Raji (cell line): ENCODE measurements around the gene RTBDN.
A peak's percentile ranks its signal among the peaks of the same experiment; 100 is the strongest.

Source experiments
- POLR2A ChIP-seq: IDR thresholded peaks from 2 replicates; pipeline ENCODE4 v1.6.1; 2011; ENCODE audit warnings: low read depth, low read length, control low read depth; ENCODE audit not compliant: insufficient read depth

The RTBDN gene

GRCh38 chr19:12838886-12839756 lies 4.7 kb upstream of the RTBDN start:
- TF ChIP-seq POLR2A: no peak

DNA sequence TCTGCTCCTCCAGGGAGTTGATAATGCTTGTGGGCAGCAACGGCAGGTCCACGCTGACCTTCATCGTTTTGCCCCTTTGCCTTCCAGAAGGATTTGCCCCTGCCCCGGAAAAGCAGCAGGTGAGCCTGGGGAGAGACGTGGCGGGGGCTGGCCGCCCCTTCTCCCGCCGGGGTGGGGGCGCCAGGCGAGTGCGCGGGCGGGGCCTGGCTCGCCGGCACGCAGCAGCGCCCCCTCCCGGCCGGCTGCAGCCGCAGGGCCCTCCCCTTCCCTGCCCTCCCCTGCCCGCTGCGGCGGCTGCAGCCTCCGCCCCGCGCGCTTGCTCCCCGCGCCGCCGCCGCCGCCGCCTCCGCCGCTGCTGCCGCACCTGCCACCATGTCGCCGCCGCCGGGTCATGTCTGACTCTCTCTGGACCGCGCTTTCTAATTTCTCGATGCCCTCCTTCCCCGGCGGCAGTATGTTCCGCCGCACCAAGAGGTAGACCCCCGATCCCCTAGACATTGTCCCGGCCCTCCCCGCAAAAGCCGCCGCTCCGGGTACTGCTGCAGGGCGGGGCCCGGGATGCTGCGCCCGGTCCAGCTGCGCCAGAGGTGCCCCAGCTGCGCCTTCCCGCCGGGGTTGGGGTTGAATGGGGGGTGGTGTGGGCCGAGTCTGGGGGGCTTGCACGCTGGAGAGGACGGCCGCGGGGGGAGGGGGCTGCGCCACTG lies 4.0 kb upstream of the RTBDN start, which contains the start of gene MAST1:
TSS of gene MAST1 (plus strand) at position 334 of the 704 bp plus-strand sequence. CDS start at position 392, 58 bp downstream.
- TF ChIP-seq POLR2A: peak; percentile 33

DNA sequence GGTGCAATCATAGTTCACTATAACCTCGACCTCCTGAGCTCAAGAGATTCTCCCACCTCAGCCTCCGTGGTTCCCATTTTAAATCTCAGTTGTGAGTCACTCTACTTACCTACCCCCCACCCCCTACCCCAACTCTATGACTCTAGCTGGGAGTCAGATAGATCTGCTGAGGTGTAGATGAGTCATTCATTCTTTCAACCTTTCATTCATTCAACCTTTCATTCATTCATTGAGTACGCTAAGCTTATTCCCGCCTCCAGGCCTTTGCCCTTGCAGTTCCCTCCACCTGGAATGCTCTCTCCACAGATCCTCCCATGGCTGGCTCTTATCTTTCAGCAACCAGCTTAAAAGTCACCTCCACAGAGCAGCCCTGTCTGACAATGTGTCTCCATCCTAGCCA lies 2.8 kb upstream of the RTBDN start:
- TF ChIP-seq POLR2A: no peak

DNA sequence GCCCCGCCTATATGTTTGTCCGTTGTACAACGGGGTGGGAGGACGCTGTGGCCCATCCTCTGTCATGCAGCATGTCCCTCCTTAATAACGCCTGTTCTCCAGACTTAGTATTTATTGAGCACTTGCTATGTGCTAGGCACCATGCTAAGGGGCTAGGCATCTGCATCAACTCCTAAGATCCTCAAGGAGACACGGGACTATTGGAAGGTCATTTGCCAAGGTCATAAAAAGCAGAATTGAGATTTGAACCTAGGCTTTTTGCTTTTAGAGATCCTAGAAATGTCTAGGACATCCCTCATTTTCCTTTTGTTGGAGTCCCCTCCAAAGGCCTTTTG lies 2.1 kb upstream of the RTBDN start:
- TF ChIP-seq POLR2A: 0 out of 2 replicates have a peak, but pooled peaks have one; percentile 35

GRCh38 chr19:12834976-12835757 lies 788 bp upstream of the RTBDN start:
- no peak for TF ChIP-seq POLR2A

DNA sequence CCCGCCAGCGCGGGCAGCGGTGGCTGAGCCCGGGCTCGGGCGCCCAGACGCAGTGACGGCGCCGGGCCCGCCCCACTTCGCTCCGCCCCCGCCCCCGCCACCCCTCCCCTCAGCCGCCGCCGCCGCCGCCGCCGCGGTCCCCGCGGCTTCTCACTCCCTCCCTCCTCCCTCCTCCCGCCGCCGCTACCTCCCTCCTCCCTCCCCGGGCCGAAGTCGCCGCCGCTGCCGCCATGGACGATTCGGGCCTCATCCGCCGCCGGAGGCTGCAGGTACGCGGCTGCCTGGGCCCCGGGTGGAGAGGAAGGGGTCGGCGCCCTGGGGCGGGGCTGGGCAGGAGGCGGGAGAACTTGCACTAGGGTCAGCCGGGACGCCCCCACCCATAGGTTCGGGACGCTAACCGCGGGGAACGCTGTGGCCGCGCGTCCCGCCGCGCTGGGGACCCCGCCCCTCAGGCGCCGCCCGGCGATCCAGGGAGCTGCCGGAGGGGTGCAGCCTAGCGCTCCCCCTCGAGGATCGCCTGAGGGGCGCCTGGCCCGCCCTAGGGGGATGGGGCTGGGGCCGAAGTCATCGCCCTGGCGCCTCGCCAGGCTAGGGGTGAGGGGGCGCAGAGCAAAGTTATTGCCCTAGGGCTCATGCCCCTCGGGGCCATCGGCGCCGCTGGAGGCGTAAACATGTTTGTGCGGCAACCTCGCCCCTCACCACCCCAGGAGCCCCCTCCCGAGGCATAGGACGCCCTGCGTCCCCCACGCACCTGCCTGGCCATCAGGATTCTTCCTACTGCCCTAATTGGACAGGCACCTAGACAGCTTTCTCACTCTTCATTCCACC lies 427 bp downstream of the RTBDN start:
- TF ChIP-seq POLR2A: no peak

- 0 out of 2 replicates have a peak, but pooled peaks have one; percentile 23 for TF ChIP-seq POLR2A
These were observed 1.0 kb downstream of the RTBDN start for GRCh38 chr19:12833418-12833737.

GRCh38 chr19:12828494-12828893 lies 5.9 kb downstream of the RTBDN start:
- no peak for TF ChIP-seq POLR2A

GRCh38 chr19:12825254-12826131 lies 8.9 kb downstream of the RTBDN start:
- TF ChIP-seq POLR2A: no peak

DNA sequence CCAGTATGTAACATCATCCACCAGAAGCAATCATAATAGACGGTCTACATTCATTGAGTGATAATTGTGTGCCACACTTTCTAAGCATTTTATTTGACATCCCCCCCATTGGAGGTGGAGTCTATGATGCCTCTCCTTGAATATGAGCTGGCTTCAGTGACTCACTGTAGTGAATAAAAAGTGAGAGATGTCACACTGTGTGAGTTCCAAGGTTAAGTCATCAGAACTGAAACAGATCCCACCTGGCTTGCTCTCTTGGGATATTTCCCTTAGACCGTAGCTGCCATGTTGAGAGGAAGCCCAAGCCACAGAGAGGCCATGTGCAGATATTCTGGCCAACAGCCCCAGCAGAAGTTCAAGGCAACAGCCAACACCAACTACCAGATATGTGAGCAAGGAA lies 12.6 kb downstream of the RTBDN start:
- no peak for TF ChIP-seq POLR2A

DNA sequence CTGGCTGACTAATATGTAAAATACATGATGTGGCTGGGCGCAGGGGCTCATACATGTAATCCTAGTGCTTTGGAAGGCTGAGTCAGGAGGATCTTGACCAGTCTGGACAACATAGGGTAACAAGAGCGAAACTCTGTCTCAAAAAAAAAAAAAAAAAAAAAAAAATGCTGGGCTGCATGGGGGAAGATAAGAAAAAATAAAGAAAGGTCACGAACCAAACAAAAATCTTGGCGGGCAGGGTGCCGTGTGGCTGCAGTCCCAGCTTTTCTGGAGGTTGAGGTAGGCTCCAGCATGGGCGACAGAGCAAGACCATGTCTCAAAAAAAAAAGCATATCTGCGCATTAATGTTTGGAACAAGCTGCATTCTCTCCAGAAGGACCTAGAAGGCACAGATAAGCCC lies 19.3 kb downstream of the RTBDN start:
- no peak for TF ChIP-seq POLR2A

DNA sequence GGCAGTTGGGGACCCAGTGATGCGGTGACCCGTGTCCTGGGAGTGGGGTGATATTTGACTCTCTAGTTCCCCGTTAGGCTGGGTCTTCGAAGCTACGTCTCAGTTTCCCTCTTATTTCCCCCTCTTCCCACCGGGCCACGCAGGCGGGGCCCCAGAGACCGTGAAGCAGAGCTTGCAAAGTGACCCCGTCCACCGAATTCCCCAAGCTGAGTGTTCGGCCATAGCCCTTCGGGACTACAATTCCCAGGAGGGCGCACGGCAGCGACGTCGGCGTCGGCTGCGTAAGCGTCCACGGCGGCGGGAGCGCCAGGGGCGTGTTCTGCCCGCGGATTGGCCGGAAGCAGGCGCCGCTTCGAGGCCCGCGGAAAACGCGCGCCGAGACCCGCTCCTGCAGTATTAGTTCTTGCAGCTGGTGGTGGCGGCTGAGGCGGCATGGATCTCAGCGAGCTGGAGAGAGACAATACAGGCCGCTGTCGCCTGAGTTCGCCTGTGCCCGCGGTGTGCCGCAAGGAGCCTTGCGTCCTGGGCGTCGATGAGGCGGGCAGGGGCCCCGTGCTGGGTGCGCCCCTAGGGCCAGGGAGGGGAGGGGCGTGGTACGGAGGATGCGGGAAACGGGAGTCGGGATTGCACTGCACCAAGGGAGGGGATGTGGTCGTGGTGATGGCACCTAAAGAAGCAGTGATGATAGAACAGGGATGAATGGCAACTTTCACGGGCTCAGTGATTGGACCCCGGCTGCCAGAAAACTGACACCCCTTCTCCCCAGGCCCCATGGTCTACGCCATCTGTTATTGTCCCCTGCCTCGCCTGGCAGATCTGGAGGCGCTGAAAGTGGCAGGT lies 27.9 kb downstream of the RTBDN start, which contains the start of gene RNASEH2A:
TSS of gene RNASEH2A (plus strand) at position 343 of the 840 bp plus-strand sequence. CDS start at position 433, 90 bp downstream.
- peak; percentile 94 for TF ChIP-seq POLR2A

GRCh38 chr19:12804051-12804450 lies 30.3 kb downstream of the RTBDN start:
- no peak for TF ChIP-seq POLR2A
